Parathyroid adenoma (tissue), 2 donors: ENCODE measurements around the gene CCIN.
A peak's percentile ranks its signal among the peaks of the same experiment; 100 is the strongest.

Experiments used
- H2AFZ ChIP-seq: fragments of 300-600 bp; sonication (generic); one replicate; pipeline ENCODE4 v1.7.0; 2017; ENCODE audit warnings: antibody characterized with exemption, mild to moderate bottlenecking
- H3K27ac ChIP-seq: fragments of 300-600 bp; sonication (generic); one replicate; pipeline ENCODE4 v1.7.0; 2017
- H3K27me3 ChIP-seq: fragments of 300-600 bp; sonication (generic); one replicate; pipeline ENCODE4 v1.7.0; 2017; ENCODE audit warnings: low read length; ENCODE audit not compliant: control insufficient read depth, insufficient read depth
- H3K36me3 ChIP-seq: fragments of 300-600 bp; sonication (generic); one replicate; pipeline ENCODE4 v1.7.0; 2017; ENCODE audit warnings: low read length; ENCODE audit not compliant: control insufficient read depth, insufficient read depth
- H3K4me1 ChIP-seq: fragments of 300-600 bp; sonication (generic); one replicate; pipeline ENCODE4 v1.7.0; 2017; ENCODE audit warnings: control low read depth
- H3K4me2 ChIP-seq: fragments of 300-600 bp; sonication (generic); one replicate; pipeline ENCODE4 v1.7.0; 2017; ENCODE audit warnings: low read length
- H3K4me3 ChIP-seq: fragments of 300-600 bp; sonication (generic); one replicate; pipeline ENCODE4 v1.7.0; 2017; ENCODE audit warnings: low read depth, low read length
- H3K79me2 ChIP-seq: fragments of 300-600 bp; sonication (generic); one replicate; pipeline ENCODE4 v1.7.0; 2017; ENCODE audit warnings: control low read depth
- H3K9ac ChIP-seq: fragments of 300-600 bp; sonication (generic); one replicate; pipeline ENCODE4 v1.7.0; 2017; ENCODE audit warnings: mild to moderate bottlenecking
- H3K9me3 ChIP-seq: fragments of 300-600 bp; sonication (generic); one replicate; pipeline ENCODE4 v1.7.0; 2017; ENCODE audit warnings: low read length; ENCODE audit not compliant: control insufficient read depth
- CTCF ChIP-seq: fragments of 300-600 bp; sonication (generic); IDR thresholded peaks from one replicate; pipeline ENCODE4 v1.7.0; 2017; ENCODE audit warnings: antibody characterized with exemption, mild to moderate bottlenecking
- donor health status: primary hyperparathyroidism.

CCIN gene

DNA sequence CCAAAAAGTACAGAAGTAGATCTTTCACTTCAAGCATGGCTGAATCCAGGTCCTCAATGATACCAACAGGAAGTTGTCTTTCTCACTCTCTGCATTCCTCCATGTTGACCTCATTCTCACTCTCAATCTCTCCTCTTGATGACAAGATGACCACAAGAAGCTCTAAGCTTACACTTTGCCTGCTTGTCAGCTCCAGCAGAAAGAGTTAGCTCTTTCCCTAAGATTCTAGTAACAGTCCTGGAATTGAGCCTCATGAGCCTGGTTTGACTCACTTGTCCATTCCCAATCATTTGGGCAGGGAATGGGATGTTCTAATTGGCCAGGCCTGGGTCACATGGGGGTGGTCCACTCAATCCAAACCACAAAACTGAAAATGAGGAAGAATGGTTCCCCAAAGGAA, 18.2 kb downstream of the CCIN start:
- H3K36me3 ChIP-seq, result no peaks in the 10 kb centered on the region
- TF ChIP-seq CTCF, result no peak
- no peak overlapping the region for H3K4me3 ChIP-seq
- H3K4me2 ChIP-seq, result no peak overlapping the region
- peaks cover under 1% of the 10 kb centered on the region for H3K4me1 ChIP-seq
- no peak overlapping the region for H3K27ac ChIP-seq
- no peaks in the 10 kb centered on the region for H3K27me3 ChIP-seq
- no peaks in the 10 kb centered on the region for H3K9me3 ChIP-seq
- no peak overlapping the region for H2AFZ ChIP-seq
- H3K9ac ChIP-seq, result no peak overlapping the region
- peaks cover 9% of the 10 kb centered on the region for H3K79me2 ChIP-seq

- no peak for TF ChIP-seq CTCF
- Histone ChIP-seq H3K4me3 (no peak overlapping the region), H3K27ac (no peak overlapping the region), H3K36me3 (no peaks in the 10 kb centered on the region), H2AFZ (no peak overlapping the region), H3K4me2 (no peak overlapping the region), H3K9ac (no peak overlapping the region), H3K27me3 (no peaks in the 10 kb centered on the region), H3K79me2 (peaks cover 15% of the 10 kb centered on the region), H3K4me1 (peaks cover 5% of the 10 kb centered on the region), H3K9me3 (no peaks in the 10 kb centered on the region)
Observed at GRCh38 chr9:36188212-36188611, 19.0 kb downstream of the CCIN start.

DNA sequence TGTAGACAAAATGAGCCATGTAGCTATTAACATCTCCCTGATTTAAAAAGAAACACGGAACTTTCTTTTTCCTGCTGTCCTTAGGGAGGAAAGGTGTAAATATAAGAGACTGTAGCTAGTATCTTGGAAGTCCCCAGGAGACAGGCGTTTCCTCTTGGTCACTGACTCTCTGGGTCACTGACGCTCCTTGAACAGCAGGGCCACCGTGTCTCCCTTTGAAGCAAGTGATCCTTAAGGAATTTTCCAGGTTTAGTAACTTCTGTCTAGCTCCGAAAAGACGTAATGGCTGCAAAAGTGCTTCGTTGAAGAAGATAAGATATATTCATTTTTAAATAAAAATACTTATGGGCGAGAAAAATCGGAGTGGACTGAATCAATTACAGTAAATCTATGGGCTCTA, 20.8 kb downstream of the CCIN start:
- H3K4me3 ChIP-seq, result peak overlapping the region; percentile 93
- H3K4me1 ChIP-seq, result peaks cover 5% of the 10 kb centered on the region
- no peaks in the 10 kb centered on the region for H3K27me3 ChIP-seq
- H3K79me2 ChIP-seq, result peaks cover 19% of the 10 kb centered on the region
- peak overlapping the region; percentile 83 for H3K27ac ChIP-seq
- TF ChIP-seq CTCF, result no peak
- H3K9ac ChIP-seq, result no peak overlapping the region
- H3K36me3 ChIP-seq, result no peaks in the 10 kb centered on the region
- H3K9me3 ChIP-seq, result no peaks in the 10 kb centered on the region
- peak overlapping the region; percentile 71 for H3K4me2 ChIP-seq
- H2AFZ ChIP-seq, result peak overlapping the region; percentile 89

DNA sequence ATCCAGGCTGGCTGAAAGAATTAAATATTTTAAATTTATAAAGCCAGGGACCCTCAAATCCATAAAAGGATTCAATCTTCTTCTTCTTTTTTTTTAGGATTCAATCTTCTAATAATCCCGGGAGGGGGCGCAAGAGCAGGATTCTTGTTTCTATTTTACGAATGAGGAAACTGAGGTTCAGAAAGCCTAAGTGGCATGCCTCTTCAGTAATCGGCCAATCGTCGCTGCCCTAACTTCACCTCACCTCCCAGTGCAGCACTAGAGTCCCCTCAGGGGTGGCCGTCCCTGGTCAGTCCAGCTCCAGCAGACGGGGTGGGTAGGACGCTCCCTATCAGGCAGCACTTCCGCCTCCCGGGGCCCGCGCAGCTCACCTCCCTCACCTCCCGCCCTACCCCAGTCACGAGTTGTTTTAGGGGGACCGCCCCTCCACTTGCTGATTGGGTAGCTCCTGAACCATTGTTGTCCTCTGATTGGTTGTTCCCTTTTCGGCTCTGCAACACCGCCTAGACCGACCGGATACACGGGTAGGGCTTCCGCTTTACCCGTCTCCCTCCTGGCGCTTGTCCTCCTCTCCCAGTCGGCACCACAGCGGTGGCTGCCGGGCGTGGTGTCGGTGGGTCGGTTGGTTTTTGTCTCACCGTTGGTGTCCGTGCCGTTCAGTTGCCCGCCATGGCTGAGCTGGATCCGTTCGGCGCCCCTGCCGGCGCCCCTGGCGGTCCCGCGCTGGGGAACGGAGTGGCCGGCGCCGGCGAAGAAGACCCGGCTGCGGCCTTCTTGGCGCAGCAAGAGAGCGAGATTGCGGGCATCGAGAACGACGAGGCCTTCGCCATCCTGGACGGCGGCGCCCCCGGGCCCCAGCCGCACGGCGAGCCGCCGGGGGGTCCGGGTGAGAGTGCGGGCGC, 21.5 kb downstream of the CCIN start, which contains the start of gene CLTA:
CLTA (plus strand) TSS at position 534 of the 902 bp plus-strand sequence; CDS start at position 670, 136 bp downstream.
- Histone ChIP-seq H3K27ac (peak within 1 kb of the TSS; percentile 83), H3K9ac (peak within 1 kb of the TSS; percentile 69), H3K36me3 (no peaks in the 10 kb centered on the region), H3K79me2 (peaks cover 19% of the 10 kb centered on the region), H3K9me3 (no peaks in the 10 kb centered on the region), H3K4me3 (peak within 1 kb of the TSS; percentile 93), H3K4me1 (peaks cover 5% of the 10 kb centered on the region), H2AFZ (peak within 1 kb of the TSS; percentile 89), H3K4me2 (peak within 1 kb of the TSS; percentile 83), H3K27me3 (no peaks in the 10 kb centered on the region)
- peak; percentile 29 for TF ChIP-seq CTCF
